GM18868 (cell line): ENCODE results near the gene RABAC1.
"Not testable (repeated sequence)": the region's sequence is repeated elsewhere in the genome, so short reads cannot be mapped to it uniquely, and the experiment has no call there.

Experiments used
- ATAC-seq: cut with Tn5 transposase; IDR thresholded peaks from one replicate; pipeline ENCODE4 v1.9.1; 2021; ENCODE audit warnings: mild to moderate bottlenecking, moderate library complexity; ENCODE audit not compliant: unreplicated experiment

The RABAC1 gene, protein sequence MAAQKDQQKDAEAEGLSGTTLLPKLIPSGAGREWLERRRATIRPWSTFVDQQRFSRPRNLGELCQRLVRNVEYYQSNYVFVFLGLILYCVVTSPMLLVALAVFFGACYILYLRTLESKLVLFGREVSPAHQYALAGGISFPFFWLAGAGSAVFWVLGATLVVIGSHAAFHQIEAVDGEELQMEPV

DNA sequence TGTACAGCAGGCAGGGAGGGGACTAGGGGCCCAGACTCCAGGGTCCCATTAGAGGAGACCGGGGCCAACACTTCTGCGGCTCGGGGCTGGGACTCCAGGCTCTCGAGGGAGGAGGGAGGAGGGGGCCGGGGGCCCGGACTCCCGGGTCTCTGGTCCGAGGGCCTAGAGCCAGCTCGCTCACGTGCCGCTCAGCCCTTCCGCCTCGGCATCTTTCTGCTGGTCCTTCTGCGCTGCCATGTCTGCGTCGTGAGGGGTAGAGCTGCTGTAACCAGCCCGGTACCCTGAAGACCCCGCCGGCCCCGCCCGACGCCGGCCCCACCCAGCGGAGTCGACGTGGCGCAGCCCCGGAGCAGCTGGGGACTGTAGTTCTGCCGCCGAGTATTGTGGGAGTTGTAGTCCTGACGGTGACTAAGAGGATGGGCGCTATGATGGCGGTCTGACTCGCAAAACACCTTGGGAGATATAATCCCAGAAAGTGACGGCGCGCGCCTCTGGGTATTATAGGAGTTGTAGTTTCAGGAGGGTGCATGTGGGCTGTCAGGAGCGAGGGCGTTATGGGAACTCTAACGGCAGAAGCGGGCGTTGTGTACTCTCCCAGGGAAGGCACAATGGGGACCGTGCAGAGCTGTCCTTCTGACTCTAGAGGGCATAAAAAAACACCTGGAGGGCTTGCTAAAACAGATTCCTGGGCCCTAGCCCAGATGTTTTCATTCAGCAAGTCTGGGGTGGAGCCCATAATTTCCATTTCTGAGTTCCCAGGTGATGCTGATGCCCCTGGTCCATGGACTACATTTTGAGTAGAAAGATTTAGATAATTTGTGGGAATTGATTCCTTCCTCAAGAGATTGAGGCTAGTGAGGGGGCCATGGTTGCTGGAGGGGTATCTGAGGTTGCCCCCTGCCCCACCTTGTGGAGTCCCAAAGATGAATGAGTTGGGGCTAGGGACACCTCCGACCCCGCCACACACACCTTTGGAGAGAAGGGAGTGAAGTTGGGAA is at the start of gene RABAC1:
TSS of gene RABAC1 (minus strand) at position 266 of the 998 bp plus-strand sequence. CDS start at position 237, 29 bp downstream.
- peak; percentile 87 for ATAC-seq

DNA sequence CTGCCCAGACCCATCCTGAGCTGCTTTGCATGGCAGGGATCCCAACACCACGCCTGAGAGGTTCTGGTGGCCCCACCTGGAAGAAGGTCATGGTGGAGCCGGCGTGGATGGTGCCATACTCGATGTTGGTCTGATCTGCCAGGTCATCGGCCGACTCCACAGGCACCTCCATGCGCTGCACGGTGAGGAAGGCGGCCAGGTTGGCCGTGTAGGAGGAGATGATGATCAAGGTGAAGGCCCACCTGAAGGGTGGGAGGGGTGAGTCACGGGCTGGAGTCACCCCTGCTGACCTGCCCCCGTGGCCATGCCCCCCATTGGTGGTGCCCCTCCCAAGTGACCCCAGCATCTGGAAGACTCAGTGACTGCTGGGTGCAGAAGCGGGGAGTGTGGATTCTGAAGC is 47.4 kb upstream of the RABAC1 start:
- no peak for ATAC-seq

DNA sequence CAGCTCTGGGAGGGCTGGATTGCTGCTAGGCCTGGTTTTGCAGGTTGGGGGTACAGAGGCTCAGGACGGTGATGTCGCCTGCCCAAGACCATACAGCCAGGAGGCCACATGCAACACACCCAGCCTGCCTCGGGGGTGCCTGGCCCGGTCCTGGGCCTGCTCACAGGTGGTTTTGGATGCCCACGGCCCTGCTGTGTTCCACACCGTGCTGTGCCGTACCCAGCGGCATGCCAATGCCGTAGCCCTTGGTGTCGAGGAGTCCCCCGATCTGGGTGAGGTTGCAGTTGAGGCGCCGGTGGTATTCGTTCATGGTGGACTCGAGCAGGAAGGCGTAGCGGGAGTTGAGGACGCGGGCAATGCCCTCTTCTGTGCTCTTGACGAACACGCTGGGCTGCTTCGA is 46.4 kb upstream of the RABAC1 start:
- ATAC-seq = no peak

DNA sequence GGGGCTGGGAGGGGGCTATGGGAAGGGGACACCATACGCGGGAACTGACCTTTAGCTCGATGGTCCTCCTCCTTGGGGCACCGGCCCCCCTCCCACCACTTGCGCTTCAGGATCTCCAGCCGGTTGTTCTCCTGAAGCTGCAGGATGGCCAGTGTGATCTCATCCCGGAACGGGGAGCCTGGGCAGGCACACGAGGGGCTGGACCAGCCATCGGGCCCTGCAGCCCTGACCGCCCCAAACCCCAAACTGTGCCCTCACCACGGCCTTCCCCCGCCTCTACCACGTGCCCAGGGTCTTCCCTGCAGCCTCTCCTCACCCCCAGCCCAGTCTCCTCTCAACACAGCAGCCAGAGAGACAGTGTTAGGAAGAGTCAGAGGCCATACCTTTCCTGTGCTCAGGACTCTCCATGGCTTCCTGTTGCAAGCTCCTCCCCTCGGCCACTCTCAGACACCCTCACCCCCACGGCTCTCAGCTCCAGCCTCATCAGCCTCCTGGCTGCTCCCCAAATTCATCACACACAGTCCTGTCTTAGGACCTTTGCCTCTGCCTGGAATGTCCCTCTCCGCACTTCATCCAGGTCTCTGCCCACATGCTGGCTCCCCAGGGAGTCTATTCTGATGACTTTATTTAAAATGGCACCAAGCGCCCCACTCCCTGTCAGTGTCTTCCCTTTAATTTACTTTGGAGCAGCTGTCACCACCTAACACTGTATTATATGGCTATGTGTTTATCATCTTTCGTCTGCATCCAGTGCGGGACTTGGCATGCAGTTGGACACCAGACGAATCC is 44.6 kb upstream of the RABAC1 start:
- ATAC-seq = no peak

DNA sequence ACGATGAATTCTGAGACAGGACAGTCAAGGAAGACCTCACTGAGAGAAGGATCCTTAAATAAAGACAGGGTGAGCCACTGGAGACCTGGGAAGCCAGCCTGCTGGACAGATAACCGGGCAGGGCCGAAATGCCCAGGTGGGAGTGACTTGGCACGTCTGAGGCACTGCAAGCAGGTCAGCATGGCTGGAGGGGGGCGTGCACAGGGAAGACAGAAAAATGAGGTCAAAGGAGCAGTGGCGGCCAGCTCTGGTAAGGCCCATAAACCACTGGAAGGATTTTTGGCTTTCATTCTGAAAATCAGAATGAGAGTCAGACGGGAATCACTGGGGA is 40.7 kb upstream of the RABAC1 start:
- no peak for ATAC-seq

DNA sequence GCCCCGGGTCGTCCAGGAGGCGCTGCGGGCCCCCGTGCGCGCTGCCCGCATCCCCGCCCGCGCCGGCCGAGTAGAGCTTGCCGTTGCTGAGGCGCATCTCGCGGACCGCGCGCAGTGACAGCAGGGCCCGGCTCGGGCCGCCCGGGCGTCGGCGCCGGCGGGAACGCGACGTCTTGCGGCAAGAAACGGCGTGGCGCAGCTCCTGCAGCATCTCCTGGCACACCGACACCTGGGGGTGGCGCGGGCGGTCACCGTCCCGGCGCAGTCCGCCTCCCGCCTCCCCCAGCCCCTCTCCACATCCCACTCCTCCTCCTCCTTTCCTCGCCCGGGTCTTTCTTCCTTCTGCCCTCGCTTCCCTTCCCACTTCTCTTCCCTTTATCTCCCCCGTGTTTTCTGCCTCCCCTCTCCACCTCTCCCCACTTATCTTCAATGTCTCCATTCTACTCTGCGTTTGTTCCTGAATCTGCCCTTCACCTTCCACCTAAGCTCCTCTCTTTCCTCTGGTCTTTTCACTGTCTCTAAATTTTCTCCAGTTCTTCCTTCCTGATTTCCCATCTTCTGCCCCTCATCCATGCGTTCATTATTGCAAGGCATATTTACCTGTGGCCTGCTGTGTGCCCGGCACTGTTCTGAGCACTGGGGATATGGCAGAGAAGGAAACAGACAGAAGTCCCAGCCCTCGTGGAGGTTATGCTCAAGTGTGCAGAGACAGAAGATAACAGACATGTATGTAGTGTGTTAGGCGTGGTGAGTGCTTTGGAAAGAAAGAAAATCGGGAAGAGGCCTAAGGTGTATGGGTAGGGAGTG is 40.2 kb upstream of the RABAC1 start:
- ATAC-seq = no peak

DNA sequence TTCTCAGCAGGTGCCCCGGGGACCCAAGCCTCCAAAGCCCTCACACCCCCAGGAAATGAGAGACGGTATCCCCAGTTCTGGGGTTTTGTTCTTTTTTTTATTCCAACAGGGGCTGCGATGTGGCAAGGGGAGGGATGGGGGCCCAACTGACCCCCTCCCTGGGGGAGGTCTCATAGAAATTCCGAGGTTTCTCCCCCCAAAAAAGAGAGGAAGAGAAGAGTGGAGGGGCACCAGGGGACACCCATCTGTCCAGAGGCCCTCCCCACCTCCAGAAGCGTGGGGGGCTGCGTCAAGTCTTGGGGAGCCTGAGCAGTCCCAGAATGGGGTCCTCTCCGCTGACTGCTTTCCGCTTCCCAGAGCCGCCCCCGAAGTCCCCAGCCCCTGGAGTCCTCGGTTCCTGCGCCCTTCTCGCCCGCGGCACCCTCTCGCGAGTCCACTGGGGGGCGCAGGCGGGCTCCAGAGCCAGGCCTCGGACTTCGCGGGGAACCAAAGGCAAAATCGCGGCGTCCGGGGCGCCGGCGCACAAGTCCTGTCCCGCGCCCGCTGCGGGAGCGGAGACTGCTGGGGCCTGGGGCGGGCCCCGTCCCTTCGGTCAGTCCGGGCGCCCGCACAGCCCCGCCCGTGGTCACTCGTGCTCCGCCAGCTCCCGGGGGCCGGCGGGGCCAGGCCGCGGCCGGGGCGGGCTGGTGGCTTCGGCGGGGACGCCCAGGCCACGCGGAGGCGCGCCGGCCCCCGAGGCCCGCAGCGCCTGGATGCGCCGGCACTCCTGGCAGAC is 39.3 kb upstream of the RABAC1 start:
- ATAC-seq = no peak

DNA sequence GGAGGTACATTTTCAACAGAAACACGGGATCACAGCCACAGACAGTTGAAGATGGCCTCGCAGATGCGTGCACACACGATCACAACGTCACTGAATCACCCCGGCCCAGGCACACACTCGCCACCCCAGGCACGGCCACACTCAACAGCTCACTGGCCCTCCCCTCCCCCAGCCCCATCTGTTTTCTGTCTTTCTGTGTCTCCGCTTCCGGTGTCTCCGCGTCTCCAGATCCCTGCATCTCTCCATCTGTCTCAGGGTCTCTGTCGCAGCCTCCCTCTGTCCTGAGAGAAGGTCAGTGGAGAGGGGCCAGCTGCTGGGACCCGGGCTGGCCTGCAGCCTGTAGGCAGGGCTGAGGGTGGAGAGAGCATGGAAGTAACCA is 38.7 kb upstream of the RABAC1 start:
- ATAC-seq = no peak

DNA sequence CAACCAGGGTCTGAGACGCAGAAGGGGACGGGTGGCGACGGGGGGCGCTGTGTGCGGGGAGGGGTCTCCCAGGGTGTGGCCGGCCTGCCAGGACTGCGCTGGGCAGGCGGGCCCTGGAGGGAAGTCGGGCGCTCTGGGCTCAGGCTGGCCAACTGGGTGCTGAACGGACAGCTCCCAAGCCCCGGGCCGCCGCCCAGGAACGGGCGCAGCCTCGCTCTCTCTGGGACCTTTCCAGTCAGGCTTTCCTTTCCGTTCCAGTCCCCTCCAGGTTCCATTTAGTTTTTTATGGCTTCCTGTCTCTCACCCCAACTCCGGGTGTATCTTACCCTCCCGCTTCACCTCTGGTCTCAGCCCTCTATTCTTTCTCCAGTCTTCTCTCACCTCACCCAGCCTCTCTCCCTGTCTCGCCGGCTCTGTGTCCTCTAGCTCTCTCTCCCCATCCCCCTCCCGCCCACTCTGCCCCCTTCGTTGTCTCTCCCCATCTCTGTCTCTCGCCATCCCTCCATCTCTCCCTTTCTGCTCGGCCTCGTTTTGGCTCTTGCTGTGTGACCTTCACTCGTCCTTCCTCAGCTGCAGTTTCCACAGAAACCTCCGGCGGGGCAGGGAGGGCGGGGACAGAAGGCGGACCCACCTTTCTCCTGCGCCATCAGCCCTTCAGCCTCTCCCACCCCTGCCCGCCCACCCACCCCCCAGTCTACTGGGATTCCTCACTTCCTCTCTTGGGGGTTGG is 38.2 kb upstream of the RABAC1 start:
- no peak for ATAC-seq

DNA sequence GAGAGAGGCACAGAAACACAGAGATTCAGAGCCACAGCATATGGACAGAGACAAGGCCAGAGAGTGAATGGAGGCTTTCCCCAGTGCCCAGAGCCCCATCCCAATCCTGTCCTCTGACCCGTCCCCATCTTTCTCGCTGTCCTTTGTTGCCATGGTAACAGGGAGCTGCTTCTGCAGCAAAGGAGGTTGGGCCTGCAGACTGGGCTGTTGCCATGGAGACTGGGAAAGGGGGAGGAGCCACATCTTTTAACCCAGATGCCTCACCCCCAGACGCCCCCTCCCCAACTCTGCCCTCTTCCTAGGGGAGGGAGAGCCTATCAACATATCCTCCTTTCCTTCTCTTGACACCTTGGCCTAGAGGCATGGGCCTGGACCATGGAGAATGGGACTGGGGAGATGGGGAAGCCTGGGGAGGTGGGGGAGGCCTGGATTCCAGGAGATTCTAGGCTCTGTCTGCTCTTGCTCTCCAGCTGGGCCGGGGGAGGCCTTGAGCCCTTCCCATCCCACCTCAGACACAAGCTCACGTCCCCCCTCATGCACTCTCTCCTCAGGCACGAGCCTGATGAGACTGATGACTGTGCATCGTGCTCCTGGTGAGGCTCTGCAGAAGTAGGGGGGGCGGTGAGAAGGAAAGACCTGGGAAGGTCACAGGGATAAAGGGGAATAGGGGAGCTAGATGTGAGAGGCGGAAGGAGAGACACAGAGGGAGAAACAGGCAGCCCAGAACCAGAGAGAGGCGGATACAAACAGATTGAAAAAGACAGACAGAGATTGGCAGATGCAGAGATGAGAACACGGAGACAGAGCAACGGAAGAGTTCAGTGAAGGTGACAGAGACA is 37.1 kb upstream of the RABAC1 start:
- ATAC-seq = no peak

DNA sequence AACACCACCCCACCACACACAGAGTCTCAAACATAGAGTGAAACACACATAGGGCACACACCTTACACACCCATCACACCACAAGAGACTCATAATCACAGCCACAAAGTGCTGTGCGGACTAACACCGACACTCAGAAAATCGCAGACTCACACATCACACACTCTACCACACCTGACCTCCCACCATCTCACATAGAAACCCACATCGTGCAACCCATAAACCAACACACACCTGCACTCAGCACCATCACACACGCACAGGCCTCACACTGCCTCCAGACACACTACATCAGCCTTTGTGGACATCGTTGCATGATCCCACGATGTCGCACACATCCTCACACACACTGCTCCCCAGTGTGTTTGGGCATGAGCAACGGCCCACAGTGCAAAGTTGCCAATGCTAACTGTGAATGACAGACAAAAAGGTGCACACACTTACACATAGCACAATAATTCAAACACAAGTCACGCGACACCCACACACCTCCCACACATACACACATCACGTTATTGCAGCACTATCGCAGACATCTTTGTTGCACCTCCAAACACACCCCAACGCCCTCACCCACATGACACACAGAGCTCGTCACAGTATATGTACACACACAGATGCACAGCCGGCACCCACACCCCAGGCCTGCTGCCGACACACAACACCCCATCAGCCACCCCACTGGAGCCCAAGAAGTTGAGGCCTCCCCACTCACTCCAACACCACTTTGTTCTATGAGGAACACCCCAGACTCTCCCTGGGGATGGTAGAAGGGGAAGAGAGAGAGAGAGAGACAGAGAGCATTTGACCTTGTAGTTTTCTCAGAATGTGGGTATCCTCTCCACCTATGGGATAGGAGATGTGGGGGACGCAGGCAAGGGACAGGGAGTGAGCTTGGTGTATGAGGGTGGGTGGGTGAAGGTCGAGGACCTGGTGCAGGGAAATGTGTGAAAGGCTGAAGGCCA is 36.2 kb upstream of the RABAC1 start:
- no peak for ATAC-seq

DNA sequence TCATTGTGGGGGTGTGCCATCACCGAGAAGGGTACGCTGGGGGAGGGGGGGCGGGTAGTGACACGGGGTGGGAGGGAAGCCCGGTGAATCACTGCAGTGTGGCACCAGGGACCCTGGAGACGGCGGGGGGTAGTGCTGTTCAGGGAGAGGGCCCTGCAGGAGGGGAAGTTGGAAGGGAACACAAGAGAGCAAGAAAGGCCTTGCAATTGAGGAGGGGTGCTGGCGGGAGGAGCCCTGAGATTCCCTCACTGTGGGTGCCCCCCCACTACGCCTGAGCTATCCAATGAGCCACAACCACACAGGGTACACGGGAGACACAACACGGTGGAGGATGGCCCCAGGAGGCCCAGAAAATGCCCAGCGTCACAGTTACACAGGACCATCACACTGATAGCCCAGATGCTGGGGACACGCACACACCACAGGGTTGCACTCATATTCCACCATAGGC is 35.4 kb upstream of the RABAC1 start:
- ATAC-seq = no peak

DNA sequence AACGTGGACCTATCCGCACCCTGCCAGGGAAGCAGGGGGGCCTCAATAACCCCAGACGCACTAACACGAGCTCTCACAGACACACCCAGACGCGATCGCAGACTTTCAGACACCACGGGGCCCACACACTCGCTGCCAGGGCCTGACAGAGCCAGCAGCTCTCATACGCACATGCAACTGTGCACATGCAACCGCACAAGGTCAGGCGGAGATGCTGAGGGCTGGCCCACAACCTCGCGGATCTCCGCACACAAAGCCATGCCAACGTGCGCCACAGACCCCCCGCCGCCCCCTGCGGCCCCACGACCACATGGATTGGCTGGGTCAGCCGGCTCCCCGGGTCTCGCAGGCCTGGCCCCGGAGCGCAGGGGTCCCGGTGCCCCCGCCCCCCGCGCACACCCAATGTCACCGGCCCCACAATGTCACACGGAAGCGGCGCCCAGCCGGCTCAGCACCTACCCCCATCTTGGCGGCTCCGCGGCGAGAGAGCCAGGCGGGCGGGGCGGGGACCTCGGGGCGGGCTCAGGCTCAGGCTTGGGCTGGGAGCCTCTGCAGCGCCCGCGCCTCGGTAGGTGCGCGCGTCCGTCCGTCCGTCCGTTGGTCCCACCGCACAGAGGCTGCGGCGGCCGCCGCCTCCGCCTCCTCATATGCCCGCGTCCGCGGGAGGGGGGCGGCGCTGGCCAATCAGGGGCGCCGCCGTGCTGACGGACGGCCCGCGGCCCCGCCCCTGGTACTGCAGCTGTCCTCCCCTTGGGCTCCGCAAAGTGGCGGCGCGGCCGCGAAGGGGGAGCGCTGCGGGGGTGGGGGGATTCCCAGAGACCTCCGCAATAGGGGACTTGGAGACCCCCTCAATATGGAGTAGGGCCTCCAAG is 34.7 kb upstream of the RABAC1 start, which contains the start of gene ATP1A3:
TSS of gene ATP1A3 (minus strand) at position 619 of the 872 bp plus-strand sequence. CDS start at position 465, 154 bp downstream.
- ATAC-seq = no peak

DNA sequence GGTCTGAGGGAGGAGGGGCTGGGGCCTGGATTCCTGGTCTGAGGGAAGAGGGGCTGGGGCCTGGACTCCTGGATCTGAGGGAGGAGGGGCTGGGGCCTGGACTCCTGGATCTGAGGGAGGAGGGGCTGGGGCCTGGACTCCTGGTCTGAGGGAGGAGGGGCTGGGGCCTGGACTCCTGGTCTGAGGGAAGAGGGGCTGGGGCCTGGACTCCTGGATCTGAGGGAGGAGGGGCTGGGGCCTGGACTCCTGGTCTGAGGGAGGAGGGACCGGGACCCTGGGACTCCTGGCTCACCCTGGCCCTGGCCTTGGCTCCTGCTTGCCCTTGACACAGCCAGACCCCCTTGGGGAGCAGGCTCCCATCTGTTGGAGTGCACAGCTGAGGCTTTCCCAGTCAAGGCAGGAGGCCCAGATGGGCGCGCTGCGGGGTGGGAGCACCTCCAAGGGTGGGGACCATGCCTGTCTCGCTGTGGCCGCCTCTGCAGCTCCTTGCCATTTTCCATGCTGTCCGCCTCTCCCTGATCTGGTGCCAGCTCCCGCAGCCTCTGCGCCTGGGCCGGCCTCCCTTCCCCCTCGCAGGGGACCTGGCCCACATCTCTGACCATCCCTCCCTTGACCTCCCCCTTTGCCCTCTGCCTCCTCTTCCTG is 32.9 kb upstream of the RABAC1 start:
- not testable (repeated sequence) for ATAC-seq

DNA sequence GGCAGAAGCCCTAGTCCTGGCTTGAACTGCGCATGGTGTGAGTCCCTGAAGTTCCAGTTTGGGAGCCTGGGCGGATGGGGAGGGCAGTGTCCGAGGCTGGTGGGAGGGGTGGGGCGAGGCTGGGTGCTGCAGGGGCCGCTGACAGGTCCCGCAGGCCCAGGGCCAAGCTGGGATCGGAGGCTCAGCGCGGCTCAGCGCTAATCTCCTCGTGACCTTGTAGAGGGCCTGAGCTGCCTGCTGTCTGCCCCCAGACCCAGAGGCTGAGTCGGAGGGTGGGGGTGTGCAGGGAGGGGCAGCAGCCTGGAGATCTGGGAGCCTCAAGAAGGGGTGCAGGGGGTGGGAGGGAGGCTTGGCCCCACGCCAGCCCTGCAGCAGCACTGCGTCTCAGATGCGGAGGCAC is 31.9 kb upstream of the RABAC1 start:
- no peak for ATAC-seq

DNA sequence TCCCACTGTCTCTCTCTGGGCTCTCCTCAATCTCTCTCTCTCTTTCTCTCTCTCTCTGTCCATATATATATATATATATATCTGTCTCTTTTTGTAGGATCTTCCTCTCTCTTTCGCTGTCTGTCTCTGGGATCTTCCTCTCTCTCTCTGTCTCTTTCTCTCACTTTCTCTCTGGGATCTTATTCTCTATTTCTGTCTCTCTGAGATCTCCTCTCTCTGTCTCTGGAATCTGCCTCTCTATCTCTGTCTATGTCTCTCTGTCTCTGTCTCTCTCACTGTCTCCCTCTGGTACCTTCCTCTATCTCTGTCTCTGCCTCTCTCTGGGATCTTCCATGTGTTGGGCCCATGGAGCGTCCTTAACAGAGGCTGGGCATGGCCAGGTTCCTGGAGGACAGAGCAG is 31.5 kb upstream of the RABAC1 start:
- no peak for ATAC-seq
